Measurements from ENCODE around the gene CDH4.

Gene CDH4

GRCh38 chr20:61667056-61667792 lies 415.2 kb downstream of the CDH4 start:
- H2AFZ ChIP-seq (ENCODE audit: low read length): no peak overlapping the region
- no peak overlapping the region for H3K4me2 ChIP-seq (ENCODE audit: insufficient read depth, low read length, poor library complexity, severe bottlenecking)
- no peak overlapping the region for H3K4me3 ChIP-seq (ENCODE audit: low read length in 2 of 2)
- no peak for DNase-seq (ENCODE audit: low spot score)
- H3K23ac ChIP-seq (ENCODE audit: low read depth, low read length, poor library complexity): peak overlapping the region; percentile 21
- H3K4ac ChIP-seq (ENCODE audit: low read length): no peak overlapping the region
- H3K27ac ChIP-seq (replicated peaks; ENCODE audit: low read length): no peak overlapping the region
- H3K9me3 ChIP-seq (replicated peaks in 1 of 2; ENCODE audit: control insufficient read depth in 2 of 2, insufficient read depth in 1 of 2, low read depth in 1 of 2, low read length in 2 of 2): peaks cover 3 to 4% of the 10 kb centered on the region in 2 donors
- peak overlapping the region; percentile 11 for H2BK120ac ChIP-seq (ENCODE audit: low read depth, low read length)
- no peak overlapping the region for H3K14ac ChIP-seq (ENCODE audit: low read length)
- H2BK5ac ChIP-seq (ENCODE audit: low read length): peak overlapping the region; percentile 59
- H4K8ac ChIP-seq (ENCODE audit: low read depth, low read length): no peak overlapping the region
- WGBS, 2 donors (ENCODE audit: extremely low coverage in 2 of 2, insufficient read length in 2 of 2, insufficient replicate concordance in 1 of 2): no CpG with 5 or more reads among the region's 20 CpGs
- H3K4me1 ChIP-seq (ENCODE audit: control insufficient read depth in 2 of 2, insufficient read depth in 1 of 2, low read depth in 1 of 2, low read length in 2 of 2): peaks cover 4 to 6% of the 10 kb centered on the region in 2 donors
- H2AK5ac ChIP-seq (ENCODE audit: low read depth, low read length): peak overlapping the region; percentile 43
- H3K36me3 ChIP-seq (replicated peaks in 1 of 2; ENCODE audit: control insufficient read depth in 2 of 2, insufficient read depth in 2 of 2, low read length in 2 of 2): no peaks in the 10 kb centered on the region
- no peaks in the 10 kb centered on the region for H3K27me3 ChIP-seq (ENCODE audit: control insufficient read depth in 3 of 3, insufficient read depth in 3 of 3, low read depth in 1 of 3, low read length in 3 of 3)
- no peak overlapping the region for H4K91ac ChIP-seq (ENCODE audit: low read depth, low read length, poor library complexity)
- H3K9ac ChIP-seq (ENCODE audit: low read depth, low read length, poor library complexity): no peak overlapping the region
- peak overlapping the region; percentile 36 for H3K18ac ChIP-seq (ENCODE audit: low read length)
- H2BK15ac ChIP-seq (ENCODE audit: low read length): no peak overlapping the region
- no peaks in the 10 kb centered on the region for H3K79me1 ChIP-seq (ENCODE audit: low read depth, low read length)
- H2BK12ac ChIP-seq (ENCODE audit: low read length): no peak overlapping the region

GRCh38 chr20:61668065-61668650 lies 416.1 kb downstream of the CDH4 start:
- Histone ChIP-seq H3K23ac (ENCODE audit: low read depth, low read length, poor library complexity) (peak overlapping the region; percentile 13), H3K18ac (ENCODE audit: low read length) (peak overlapping the region; percentile 15), H2BK12ac (ENCODE audit: low read length) (no peak overlapping the region), H2AFZ (ENCODE audit: low read length) (no peak overlapping the region), H3K4ac (ENCODE audit: low read length) (no peak overlapping the region), H4K91ac (ENCODE audit: low read depth, low read length, poor library complexity) (no peak overlapping the region), H3K27ac (replicated peaks; ENCODE audit: low read length) (no peak overlapping the region), H3K9me3 (replicated peaks in 1 of 2; ENCODE audit: control insufficient read depth in 2 of 2, insufficient read depth in 1 of 2, low read depth in 1 of 2, low read length in 2 of 2) (peaks cover 3 to 4% of the 10 kb centered on the region in 2 donors), H3K14ac (ENCODE audit: low read length) (no peak overlapping the region), H2BK15ac (ENCODE audit: low read length) (no peak overlapping the region), H2BK5ac (ENCODE audit: low read length) (no peak overlapping the region), H2BK120ac (ENCODE audit: low read depth, low read length) (no peak overlapping the region), H3K4me2 (ENCODE audit: insufficient read depth, low read length, poor library complexity, severe bottlenecking) (no peak overlapping the region), H3K36me3 (replicated peaks in 1 of 2; ENCODE audit: control insufficient read depth in 2 of 2, insufficient read depth in 2 of 2, low read length in 2 of 2) (no peaks in the 10 kb centered on the region), H3K79me1 (ENCODE audit: low read depth, low read length) (no peaks in the 10 kb centered on the region), H3K9ac (ENCODE audit: low read depth, low read length, poor library complexity) (no peak overlapping the region), H4K8ac (ENCODE audit: low read depth, low read length) (no peak overlapping the region), H2AK5ac (ENCODE audit: low read depth, low read length) (no peak overlapping the region), H3K4me1 (ENCODE audit: control insufficient read depth in 2 of 2, insufficient read depth in 1 of 2, low read depth in 1 of 2, low read length in 2 of 2) (peaks cover 4 to 6% of the 10 kb centered on the region in 2 donors), H3K27me3 (ENCODE audit: control insufficient read depth in 3 of 3, insufficient read depth in 3 of 3, low read depth in 1 of 3, low read length in 3 of 3) (no peaks in the 10 kb centered on the region), H3K4me3 (ENCODE audit: low read length in 2 of 2) (no peak overlapping the region)
- WGBS, 2 donors (ENCODE audit: extremely low coverage in 2 of 2, insufficient read length in 2 of 2, insufficient replicate concordance in 1 of 2): no CpG with 5 or more reads among the region's 9 CpGs
- DNase-seq (ENCODE audit: low spot score): no peak

- Histone ChIP-seq H2BK15ac (ENCODE audit: low read length) (no peak overlapping the region), H3K27ac (replicated peaks; ENCODE audit: low read length) (no peak overlapping the region), H2BK120ac (ENCODE audit: low read depth, low read length) (no peak overlapping the region), H2BK12ac (ENCODE audit: low read length) (no peak overlapping the region), H3K9me3 (replicated peaks in 1 of 2; ENCODE audit: control insufficient read depth in 2 of 2, insufficient read depth in 1 of 2, low read depth in 1 of 2, low read length in 2 of 2) (peaks cover 3 to 4% of the 10 kb centered on the region in 2 donors), H3K14ac (ENCODE audit: low read length) (no peak overlapping the region), H2AFZ (ENCODE audit: low read length) (no peak overlapping the region), H3K36me3 (replicated peaks in 1 of 2; ENCODE audit: control insufficient read depth in 2 of 2, insufficient read depth in 2 of 2, low read length in 2 of 2) (no peaks in the 10 kb centered on the region), H3K4me2 (ENCODE audit: insufficient read depth, low read length, poor library complexity, severe bottlenecking) (no peak overlapping the region), H3K4me3 (ENCODE audit: low read length in 2 of 2) (no peak overlapping the region), H3K4me1 (ENCODE audit: control insufficient read depth in 2 of 2, insufficient read depth in 1 of 2, low read depth in 1 of 2, low read length in 2 of 2) (peaks cover 4 to 6% of the 10 kb centered on the region in 2 donors), H3K27me3 (ENCODE audit: control insufficient read depth in 3 of 3, insufficient read depth in 3 of 3, low read depth in 1 of 3, low read length in 3 of 3) (no peaks in the 10 kb centered on the region), H3K79me1 (ENCODE audit: low read depth, low read length) (no peaks in the 10 kb centered on the region), H3K23ac (ENCODE audit: low read depth, low read length, poor library complexity) (no peak overlapping the region), H2BK5ac (ENCODE audit: low read length) (no peak overlapping the region), H3K4ac (ENCODE audit: low read length) (no peak overlapping the region), H3K9ac (ENCODE audit: low read depth, low read length, poor library complexity) (no peak overlapping the region), H4K91ac (ENCODE audit: low read depth, low read length, poor library complexity) (no peak overlapping the region), H3K18ac (ENCODE audit: low read length) (peak overlapping the region; percentile 72), H4K8ac (ENCODE audit: low read depth, low read length) (no peak overlapping the region), H2AK5ac (ENCODE audit: low read depth, low read length) (no peak overlapping the region)
- DNase-seq (ENCODE audit: low spot score): no peak
- no CpG with 5 or more reads among the region's 20 CpGs for WGBS, 2 donors (ENCODE audit: extremely low coverage in 2 of 2, insufficient read length in 2 of 2, insufficient replicate concordance in 1 of 2)
Measured at GRCh38 chr20:61668771-61669503, 416.9 kb downstream of the CDH4 start.

- Histone ChIP-seq H2BK15ac (ENCODE audit: low read length) (no peak overlapping the region), H2AFZ (ENCODE audit: low read length) (no peak overlapping the region), H3K79me1 (ENCODE audit: low read depth, low read length) (no peaks in the 10 kb centered on the region), H3K27ac (replicated peaks; ENCODE audit: low read length) (no peak overlapping the region), H3K4me3 (ENCODE audit: low read length in 2 of 2) (no peak overlapping the region), H3K36me3 (replicated peaks in 1 of 2; ENCODE audit: control insufficient read depth in 2 of 2, insufficient read depth in 2 of 2, low read length in 2 of 2) (no peaks in the 10 kb centered on the region), H2BK5ac (ENCODE audit: low read length) (no peak overlapping the region), H3K23ac (ENCODE audit: low read depth, low read length, poor library complexity) (no peak overlapping the region), H4K91ac (ENCODE audit: low read depth, low read length, poor library complexity) (no peak overlapping the region), H2AK5ac (ENCODE audit: low read depth, low read length) (no peak overlapping the region), H3K9me3 (replicated peaks in 1 of 2; ENCODE audit: control insufficient read depth in 2 of 2, insufficient read depth in 1 of 2, low read depth in 1 of 2, low read length in 2 of 2) (peaks cover 0 to 4% of the 10 kb centered on the region in 2 donors), H3K4ac (ENCODE audit: low read length) (no peak overlapping the region), H3K18ac (ENCODE audit: low read length) (no peak overlapping the region), H3K4me1 (ENCODE audit: control insufficient read depth in 2 of 2, insufficient read depth in 1 of 2, low read depth in 1 of 2, low read length in 2 of 2) (peaks cover 6 to 8% of the 10 kb centered on the region in 2 donors), H2BK120ac (ENCODE audit: low read depth, low read length) (no peak overlapping the region), H3K14ac (ENCODE audit: low read length) (no peak overlapping the region), H4K8ac (ENCODE audit: low read depth, low read length) (no peak overlapping the region), H3K27me3 (ENCODE audit: control insufficient read depth in 3 of 3, insufficient read depth in 3 of 3, low read depth in 1 of 3, low read length in 3 of 3) (no peaks in the 10 kb centered on the region), H3K9ac (ENCODE audit: low read depth, low read length, poor library complexity) (no peak overlapping the region), H2BK12ac (ENCODE audit: low read length) (no peak overlapping the region), H3K4me2 (ENCODE audit: insufficient read depth, low read length, poor library complexity, severe bottlenecking) (no peak overlapping the region)
- DNase-seq (ENCODE audit: low spot score): no peak
- no CpG with 5 or more reads among the region's 3 CpGs for WGBS, 2 donors (ENCODE audit: extremely low coverage in 2 of 2, insufficient read length in 2 of 2, insufficient replicate concordance in 1 of 2)
Measured at GRCh38 chr20:61670274-61670673, 418.2 kb downstream of the CDH4 start.
